Measurements from ENCODE around the gene DNAJA3.

The DNAJA3 gene

GRCh38 chr16:4425378-4426020 is at the start of gene DNAJA3:
TSS of gene DNAJA3 (plus strand) at chr16:4425868. CDS start at chr16:4425882, 14 bp downstream.
- DNase-seq, result peak; percentile 84

GRCh38 chr16:4376126-4376892 is 49.4 kb upstream of the DNAJA3 start:
- peak; percentile 36 for DNase-seq

- no peak for DNase-seq
Measured at GRCh38 chr16:4376893-4377572, 48.6 kb upstream of the DNAJA3 start.

GRCh38 chr16:4377573-4378154 is 48.0 kb upstream of the DNAJA3 start:
- no peak for DNase-seq

GRCh38 chr16:4378161-4378666 is 47.5 kb upstream of the DNAJA3 start:
- no peak for DNase-seq

- no peak for DNase-seq
Measured at GRCh38 chr16:4378999-4379690, 46.5 kb upstream of the DNAJA3 start.

- DNase-seq, result no peak
Measured at GRCh38 chr16:4380119-4381063, 45.3 kb upstream of the DNAJA3 start.

GRCh38 chr16:4381072-4381934 is 44.4 kb upstream of the DNAJA3 start:
- no peak for DNase-seq

- no peak for DNase-seq
Measured at GRCh38 chr16:4381935-4382794, 43.5 kb upstream of the DNAJA3 start.

GRCh38 chr16:4382795-4383357 is 42.8 kb upstream of the DNAJA3 start:
- no peak for DNase-seq

GRCh38 chr16:4383591-4384444 is 41.9 kb upstream of the DNAJA3 start:
- DNase-seq, result no peak

- DNase-seq, result peak; percentile 35
Measured at GRCh38 chr16:4384509-4384942, 41.1 kb upstream of the DNAJA3 start.

GRCh38 chr16:4385066-4385788 is 40.4 kb upstream of the DNAJA3 start:
- no peak for DNase-seq

GRCh38 chr16:4385789-4386450 is 39.7 kb upstream of the DNAJA3 start:
- DNase-seq, result no peak

- no peak for DNase-seq
Measured at GRCh38 chr16:4386451-4386805, 39.2 kb upstream of the DNAJA3 start.

GRCh38 chr16:4386951-4387565 is 38.6 kb upstream of the DNAJA3 start:
- no peak for DNase-seq

Data from amniotic stem cell (primary cell).